ENCODE measurements around the gene LARP7.
A peak's percentile ranks its signal among the peaks of the same experiment; 100 is the strongest.
"Not testable (repeated sequence)": the region's sequence is repeated elsewhere in the genome, so short reads cannot be mapped to it uniquely, and the experiment has no call there.

LARP7 gene

GRCh38 chr4:112636688-112637551, at the start of gene LARP7, which contains the start of gene ZGRF1:
LARP7 (plus strand) TSS chr4:112637143; CDS start chr4:112644670, 7,527 bp downstream.
ZGRF1 (minus strand) TSS chr4:112636909; CDS start chr4:112633176, 3,733 bp downstream.
- DNase-seq (ENCODE audit: low read depth) = peak; percentile 84

GRCh38 chr4:112589206-112589605, 47.7 kb upstream of the LARP7 start:
- DNase-seq (ENCODE audit: low read depth) = no peak

- DNase-seq (ENCODE audit: low read depth) = no peak
These were observed 45.4 kb upstream of the LARP7 start for GRCh38 chr4:112591593-112591992.

DNA sequence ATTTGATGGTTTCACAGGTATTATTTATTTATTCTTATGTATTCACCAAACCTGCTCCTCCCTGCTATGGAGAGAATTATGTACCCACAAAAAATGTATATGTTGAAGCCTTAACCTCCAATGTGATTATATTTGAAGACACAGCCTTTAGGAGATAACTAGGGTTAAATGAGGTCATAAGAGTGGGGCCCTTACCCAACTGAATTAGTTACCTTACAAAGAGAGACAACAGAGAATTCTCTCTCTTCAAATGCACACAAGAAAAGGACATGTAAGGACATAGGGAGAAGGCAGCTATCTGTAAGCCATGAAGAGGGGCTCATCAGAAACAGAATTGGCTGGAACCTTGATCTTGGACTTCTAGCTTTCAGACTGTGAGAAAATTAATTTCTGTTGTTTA, 44.2 kb upstream of the LARP7 start:
- no peak for DNase-seq (ENCODE audit: low read depth)

- no peak for DNase-seq (ENCODE audit: low read depth)
These were observed 43.4 kb upstream of the LARP7 start for GRCh38 chr4:112593438-112594133.

DNA sequence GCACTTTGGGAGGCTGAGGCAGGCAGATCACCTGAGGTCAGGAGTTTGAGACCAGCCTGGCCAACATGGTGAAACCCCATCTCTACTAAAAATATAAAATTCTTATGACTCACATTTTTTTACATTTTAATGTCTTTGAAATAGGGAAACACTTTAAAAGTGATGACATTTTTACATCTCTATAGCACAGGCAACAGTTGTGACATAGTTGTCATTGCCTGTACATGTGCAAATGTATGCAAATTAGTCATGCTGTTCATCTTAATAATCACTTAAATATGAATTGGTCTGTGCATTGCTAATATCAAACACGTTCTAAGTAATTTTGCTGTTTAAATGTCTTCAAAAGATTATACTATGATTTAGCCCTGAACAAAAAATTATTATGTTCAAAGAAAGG, 42.0 kb upstream of the LARP7 start:
- DNase-seq (ENCODE audit: low read depth) = no peak

GRCh38 chr4:112604589-112604988, 32.4 kb upstream of the LARP7 start:
- DNase-seq (ENCODE audit: low read depth) = peak; percentile 4

- DNase-seq (ENCODE audit: low read depth) = not testable (repeated sequence)
These were observed 24.1 kb upstream of the LARP7 start for GRCh38 chr4:112612814-112613213.

DNA sequence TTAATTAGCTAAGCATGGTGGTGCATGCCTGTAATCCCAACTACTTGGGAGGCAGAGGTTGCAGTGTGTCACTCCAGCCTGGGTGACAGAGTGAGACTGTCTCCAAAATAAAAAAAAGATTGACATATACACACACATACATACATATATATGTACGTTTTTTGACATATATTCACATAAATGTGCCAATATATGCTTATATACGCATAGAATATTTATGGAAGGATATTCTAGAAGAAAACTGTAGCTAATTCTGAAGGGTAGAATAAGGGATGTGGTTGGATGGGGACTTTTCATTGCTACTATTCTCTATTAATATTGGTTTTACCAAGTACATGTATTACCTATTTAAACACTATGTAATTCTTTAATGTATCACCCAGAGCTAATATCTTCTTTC, 20.0 kb upstream of the LARP7 start:
- no peak for DNase-seq (ENCODE audit: low read depth)

GRCh38 chr4:112626228-112626627, 10.7 kb upstream of the LARP7 start:
- no peak for DNase-seq (ENCODE audit: low read depth)

- no peak for DNase-seq (ENCODE audit: low read depth)
These were observed 3.3 kb upstream of the LARP7 start for GRCh38 chr4:112633477-112634235.

GRCh38 chr4:112637552-112637866, 566 bp downstream of the LARP7 start:
- no peak for DNase-seq (ENCODE audit: low read depth)

DNA sequence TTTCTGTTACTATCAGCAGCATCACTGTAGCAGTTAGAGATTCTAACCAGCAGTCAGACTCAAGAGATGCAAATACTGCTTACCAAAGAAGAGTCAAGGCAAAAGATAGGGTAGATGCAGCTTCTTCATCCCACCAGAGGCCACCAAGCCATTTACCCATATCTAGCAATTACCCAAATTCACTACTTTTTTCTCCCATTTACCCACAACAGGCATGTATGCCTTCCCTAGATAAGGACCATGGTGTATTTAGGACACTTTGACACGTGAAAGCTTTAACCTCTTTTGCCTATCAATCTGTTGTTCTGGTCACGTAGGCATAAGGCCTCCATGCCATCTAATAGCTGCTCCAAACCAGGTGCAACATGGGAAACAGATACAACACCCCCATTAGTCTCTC, 5.6 kb downstream of the LARP7 start:
- no peak for DNase-seq (ENCODE audit: low read depth)

GRCh38 chr4:112644595-112645535, 7.9 kb downstream of the LARP7 start:
- DNase-seq (ENCODE audit: low read depth) = not testable (repeated sequence)

DNA sequence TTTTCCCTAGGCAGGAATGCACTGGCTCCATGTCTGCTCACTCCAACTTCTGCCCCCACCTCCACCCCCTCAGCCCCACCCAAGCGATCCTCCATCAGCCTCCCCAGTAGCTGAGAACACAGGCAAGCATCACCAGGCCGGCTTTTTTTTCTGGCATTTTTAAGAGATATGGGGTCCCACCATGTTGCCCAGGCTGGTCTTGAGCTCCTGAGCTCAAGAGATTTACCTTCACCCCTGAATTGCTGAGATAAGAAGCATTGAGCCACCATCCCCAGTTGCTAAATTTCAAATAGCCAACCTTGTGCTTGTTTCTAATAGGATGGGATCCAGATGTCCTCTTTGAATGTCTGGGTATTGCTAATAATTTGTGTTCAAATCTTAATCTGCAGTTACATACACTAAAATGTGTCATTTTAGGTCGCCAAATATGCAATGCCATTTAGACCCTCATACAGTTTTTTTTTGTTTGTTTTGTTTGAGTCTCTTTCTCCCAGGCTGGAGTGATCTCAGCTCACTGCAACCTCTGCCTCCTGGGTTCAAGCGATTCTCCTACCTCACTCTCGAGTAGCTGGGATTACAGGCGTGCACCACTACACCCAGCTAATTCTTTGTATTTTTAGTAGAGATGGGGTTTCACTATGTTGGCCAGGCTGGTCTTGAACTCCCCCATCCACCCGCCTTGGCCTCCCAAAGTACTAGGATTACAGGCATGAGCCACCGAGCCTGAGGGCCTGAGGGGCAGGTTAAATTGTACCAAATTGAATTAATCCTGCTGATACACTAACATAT, 8.8 kb downstream of the LARP7 start:
- DNase-seq (ENCODE audit: low read depth) = no peak

- DNase-seq (ENCODE audit: low read depth) = no peak
These were observed 9.9 kb downstream of the LARP7 start for GRCh38 chr4:112646632-112647537.

DNA sequence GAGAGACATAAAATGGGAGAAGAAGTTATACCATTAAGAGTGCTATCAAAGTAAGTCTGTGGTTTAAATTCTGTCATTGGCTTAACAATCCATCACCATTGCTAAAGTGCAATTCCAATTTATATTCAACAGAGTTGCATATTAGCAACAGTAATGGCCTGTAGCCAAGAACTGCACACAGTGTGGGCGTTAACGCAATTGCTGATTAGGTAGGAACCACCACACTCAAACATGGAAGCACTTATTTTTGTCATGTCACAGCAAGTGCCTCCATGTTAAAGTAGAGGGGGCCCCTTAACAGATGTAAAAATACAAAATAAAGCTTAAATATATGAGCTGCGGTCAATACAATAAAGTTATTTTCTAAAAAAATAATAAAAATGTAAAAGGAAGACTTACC, 10.8 kb downstream of the LARP7 start:
- DNase-seq (ENCODE audit: low read depth) = no peak

DNA sequence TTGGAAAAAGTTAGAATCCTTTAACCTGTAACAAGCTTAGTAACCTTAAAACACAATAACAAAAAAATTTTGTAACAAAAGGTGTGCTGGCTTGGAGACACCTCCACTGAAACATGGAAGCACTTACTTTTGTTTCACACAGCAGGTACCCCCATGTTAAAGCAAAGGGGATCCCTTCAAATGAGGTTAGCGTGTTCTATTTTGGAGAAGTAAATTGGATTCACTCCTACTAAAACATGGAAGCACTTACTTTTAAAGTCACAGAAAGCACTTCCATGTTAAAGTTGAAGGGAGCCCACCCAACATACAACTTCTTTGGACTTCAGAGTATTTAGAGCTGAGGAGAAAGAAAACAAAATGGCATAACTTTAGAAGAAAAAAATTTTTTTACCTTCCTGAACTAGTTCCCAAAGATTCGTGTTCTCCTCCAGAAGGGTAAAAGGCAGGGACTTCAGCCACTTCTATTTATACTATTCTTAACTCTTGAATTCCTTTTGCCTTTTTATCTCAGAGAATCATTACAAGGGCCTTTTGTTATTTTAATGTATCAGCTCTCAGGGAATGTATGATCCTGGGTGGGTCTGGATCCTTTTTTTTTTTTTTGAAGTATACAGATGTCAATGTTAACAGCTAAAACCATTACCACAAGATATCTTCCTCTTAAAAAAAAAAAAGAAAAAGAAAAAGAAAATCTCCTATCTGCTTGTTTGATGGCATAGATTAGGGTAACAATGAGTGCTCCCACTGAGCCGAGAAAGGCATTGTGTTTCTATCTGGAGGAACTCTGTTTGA, 11.5 kb downstream of the LARP7 start:
- DNase-seq (ENCODE audit: low read depth) = no peak

DNA sequence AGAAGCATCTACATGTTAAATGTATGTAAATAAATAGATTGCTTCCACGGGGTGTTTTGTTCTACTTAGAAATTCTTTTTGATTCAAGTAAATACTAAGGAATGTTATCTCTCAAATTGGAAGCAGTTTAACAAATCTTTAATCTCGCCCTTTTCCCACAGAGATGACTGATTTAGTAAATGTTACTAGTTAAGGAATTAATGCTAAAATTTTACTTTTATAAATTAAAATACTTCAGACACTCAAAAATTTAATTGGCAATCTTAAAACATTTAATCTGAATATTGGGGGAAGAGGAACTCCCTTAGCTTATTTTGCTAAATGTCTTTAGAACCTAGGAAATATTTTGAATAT, 12.1 kb downstream of the LARP7 start:
- DNase-seq (ENCODE audit: low read depth) = no peak

All from CMK (cell line).